Astrocyte (in vitro differentiated cells and primary cell): Measurements from ENCODE around the gene ZNF385C.

Source experiments
- EZH2 ChIP-seq: IDR thresholded peaks from 2 replicates; pipeline ENCODE4 v1.6.1; 2012; ENCODE audit warnings: mild to moderate bottlenecking, low read length, inconsistent platforms; ENCODE audit not compliant: insufficient read depth
- TF ChIP-seq, protein P1 (sequence below): IDR thresholded peaks from 2 replicates; pipeline ENCODE4 v1.5.1; 2011; ENCODE audit warnings: low read depth, mild to moderate bottlenecking, inconsistent platforms, low read length, moderate library complexity; ENCODE audit not compliant: insufficient read depth

DNA sequence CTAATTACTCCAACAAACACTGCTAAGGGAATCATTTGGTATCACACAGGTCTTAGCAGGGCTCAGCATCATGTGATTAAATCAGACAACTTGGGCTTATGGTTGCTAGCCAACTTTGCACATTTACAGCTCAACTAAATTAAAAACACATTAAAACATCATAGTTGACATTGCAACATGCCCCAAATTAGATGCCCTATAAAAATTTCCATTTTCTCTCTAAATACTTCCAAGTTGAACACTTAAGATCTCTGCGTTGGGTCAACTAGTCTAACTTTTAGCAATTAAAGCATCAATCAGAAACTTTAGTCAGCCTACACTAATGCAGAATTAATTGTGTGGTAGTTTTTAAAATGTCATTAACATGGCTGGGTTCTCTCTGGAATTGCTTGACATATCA is 93.1 kb downstream of the ZNF385C start:
- TF ChIP-seq, protein P1, sequence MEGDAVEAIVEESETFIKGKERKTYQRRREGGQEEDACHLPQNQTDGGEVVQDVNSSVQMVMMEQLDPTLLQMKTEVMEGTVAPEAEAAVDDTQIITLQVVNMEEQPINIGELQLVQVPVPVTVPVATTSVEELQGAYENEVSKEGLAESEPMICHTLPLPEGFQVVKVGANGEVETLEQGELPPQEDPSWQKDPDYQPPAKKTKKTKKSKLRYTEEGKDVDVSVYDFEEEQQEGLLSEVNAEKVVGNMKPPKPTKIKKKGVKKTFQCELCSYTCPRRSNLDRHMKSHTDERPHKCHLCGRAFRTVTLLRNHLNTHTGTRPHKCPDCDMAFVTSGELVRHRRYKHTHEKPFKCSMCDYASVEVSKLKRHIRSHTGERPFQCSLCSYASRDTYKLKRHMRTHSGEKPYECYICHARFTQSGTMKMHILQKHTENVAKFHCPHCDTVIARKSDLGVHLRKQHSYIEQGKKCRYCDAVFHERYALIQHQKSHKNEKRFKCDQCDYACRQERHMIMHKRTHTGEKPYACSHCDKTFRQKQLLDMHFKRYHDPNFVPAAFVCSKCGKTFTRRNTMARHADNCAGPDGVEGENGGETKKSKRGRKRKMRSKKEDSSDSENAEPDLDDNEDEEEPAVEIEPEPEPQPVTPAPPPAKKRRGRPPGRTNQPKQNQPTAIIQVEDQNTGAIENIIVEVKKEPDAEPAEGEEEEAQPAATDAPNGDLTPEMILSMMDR = no peak
- no peak for TF ChIP-seq EZH2
